Endodermal cell (in vitro differentiated cells): ENCODE results near the gene PDZD4. TPM values are rescaled to one million over a fixed set of nuclear protein-coding genes. Genes with fewer than 3 reads are reported as not detected.

Source experiments
- DNase-seq: peaks from one replicate; pipeline ENCODE4 v3.0.0-alpha.2; 2017
- H3K27ac ChIP-seq: 2 replicates; pipeline ENCODE4 v1.5.1; 2013; ENCODE audit warnings: mild to moderate bottlenecking, low read depth, low read length, moderate library complexity
- H3K27me3 ChIP-seq: 2 replicates; pipeline ENCODE4 v1.6.1; 2013; ENCODE audit warnings: mild to moderate bottlenecking, low read length, moderate library complexity; ENCODE audit not compliant: insufficient read depth, control insufficient read depth, poor library complexity, severe bottlenecking
- H3K36me3 ChIP-seq: 2 replicates; pipeline ENCODE4 v1.7.0; 2013; ENCODE audit warnings: mild to moderate bottlenecking, low read length, moderate library complexity; ENCODE audit not compliant: control insufficient read depth, insufficient read depth
- H3K4me1 ChIP-seq: one replicate; pipeline ENCODE4 v1.7.0; 2013; ENCODE audit warnings: low read length; ENCODE audit not compliant: control insufficient read depth, insufficient read depth
- H3K4me3 ChIP-seq: 2 replicates; pipeline ENCODE4 v1.5.1; 2013; ENCODE audit warnings: mild to moderate bottlenecking, low read length, moderate library complexity
- H3K9ac ChIP-seq: 2 replicates; pipeline ENCODE4 v1.6.1; 2013; ENCODE audit warnings: mild to moderate bottlenecking, low read length, moderate library complexity; ENCODE audit not compliant: poor library complexity, severe bottlenecking; ENCODE audit errors: extremely low read depth
- H3K9me3 ChIP-seq: 2 replicates; pipeline ENCODE4 v1.6.1; 2013; ENCODE audit warnings: mild to moderate bottlenecking, low read length, moderate library complexity; ENCODE audit not compliant: control insufficient read depth
- H3K27ac Mint-ChIP-seq: 2 replicates; pipeline ENCODE4 v1.8.0; 2020; ENCODE audit warnings: mixed read lengths
- H3K27me3 Mint-ChIP-seq: 2 replicates; pipeline ENCODE4 v1.8.0; 2021; ENCODE audit warnings: mild to moderate bottlenecking, mixed read lengths; ENCODE audit not compliant: insufficient read depth
- H3K36me3 Mint-ChIP-seq: 2 replicates; pipeline ENCODE4 v1.8.0; 2020; ENCODE audit warnings: low read depth, mixed read lengths
- H3K4me1 Mint-ChIP-seq: 2 replicates; pipeline ENCODE4 v1.8.0; 2020; ENCODE audit warnings: mixed read lengths
- H3K4me3 Mint-ChIP-seq: 2 replicates; pipeline ENCODE4 v1.8.0; 2020; ENCODE audit warnings: mild to moderate bottlenecking, moderate library complexity, mixed read lengths
- H3K9me3 Mint-ChIP-seq: 2 replicates; pipeline ENCODE4 v1.8.0; 2020; ENCODE audit warnings: mild to moderate bottlenecking, mixed read lengths
- CTCF ChIP-seq: fragments of 200-600 bp; sonication (generic); conservative IDR thresholded peaks from 2 replicates; pipeline ENCODE4 v1.5.0; 2021; ENCODE audit warnings: antibody characterized with exemption, mild to moderate bottlenecking
- WGBS, 2 experiments: methylation state at CpG; one replicate each; pipeline versions ENCODE4 v1.1.5 to v1.1.7; 2013; ENCODE audit warnings: missing lambda C conversion rate in 2 of 2, mixed read lengths in 1 of 2; ENCODE audit not compliant: insufficient coverage in 1 of 2, insufficient read length in 1 of 2; 5-methylcytosine and 5-hydroxymethylcytosine counted together
- long read RNA-seq, 4 experiments: library from polyadenylated mRNA in 2 of 4; library from RNA in 1 of 4; library from capped mRNA in 1 of 4; stranded (forward) in 3 of 4; unstranded in 1 of 4; transcript quantifications; one replicate each; pipeline ENCODE4 v2.0.0, GENCODE V29; 2020 to 2021; ENCODE audit warnings: inconsistent platforms in 1 of 4
- polyA plus RNA-seq, 2 experiments: library from polyadenylated mRNA; stranded (reverse); fragments of 50-300 nt; gene quantifications; one replicate each; pipeline ENCODE4 v1.2.3, GENCODE V29; 2013
- total RNA-seq, 2 donors: library from RNA; stranded (reverse); fragmentation: NEBNext Ultra II Directional in 1 of 2; extraction: Animal tissue kit (Norgen Biotek cat#: 25700) in 1 of 2; gene quantifications; 2 replicates in 1 of 2; 3 replicates in 1 of 2; pipeline ENCODE4 v1.2.1, GENCODE V29; 2021

Gene PDZD4
- total RNA-seq, result 10 to 100 TPM; 30.1 to 68.3 TPM
- 62.3 TPM for polyA plus RNA-seq (2013, experiment 1 of 2)
- polyA plus RNA-seq (2013, experiment 2 of 2), result 55.6 TPM
- long read RNA-seq, experiment 1, partial matches to known transcripts, result 1 of 16 reads
- long read RNA-seq, experiment 1, other reads (novel, unspliced or antisense), result 14 of 16 reads
- long read RNA-seq, experiment 2, partial matches to known transcripts, result 0 of 3 reads
- long read RNA-seq, experiment 2, other reads (novel, unspliced or antisense), result 1 of 3 reads
- long read RNA-seq, experiment 3, partial matches to known transcripts, result 0 of 4 reads
- long read RNA-seq, experiment 3, other reads (novel, unspliced or antisense), result 3 of 4 reads
- long read RNA-seq, experiment 4, result 0 reads

- peaks cover 12% of the 10 kb centered on the region for H3K4me1 Mint-ChIP-seq
- Histone ChIP-seq H3K27me3 (no peaks in the 10 kb centered on the region), H3K27ac (no peak within 1 kb of the TSS), H3K4me3 (peak within 1 kb of the TSS; percentile 76), H3K9ac (peak within 1 kb of the TSS; percentile 20), H3K36me3 (no peaks in the 10 kb centered on the region), H3K4me1 (no peaks in the 10 kb centered on the region), H3K9me3 (no peaks in the 10 kb centered on the region)
- DNase-seq, result peak; percentile 80
- WGBS, 2 experiments, result 0% methylated on average over 86 of the region's 97 CpGs; no CpG with 5 or more reads in 1 of the 2 experiments
- H3K9me3 Mint-ChIP-seq, result peaks cover 57% of the 10 kb centered on the region
- peaks cover 6% of the 10 kb centered on the region for H3K27me3 Mint-ChIP-seq
- H3K36me3 Mint-ChIP-seq, result peaks cover 5% of the 10 kb centered on the region
- no peak for TF ChIP-seq CTCF
- peak within 1 kb of the TSS; percentile 69 for H3K4me3 Mint-ChIP-seq
- H3K27ac Mint-ChIP-seq, result no peak within 1 kb of the TSS
These were observed at the start of gene PDZD4 for GRCh38 chrX:153829799-153830639. PDZD4 (minus strand) TSS chrX:153830544; CDS start chrX:153830298, 246 bp downstream.

- H3K4me1 ChIP-seq, result peaks cover 3% of the 10 kb centered on the region
- H3K9ac ChIP-seq, result no peak overlapping the region
- Mint-ChIP-seq H3K9me3 (peaks cover 45% of the 10 kb centered on the region), H3K27ac (peak overlapping the region; percentile 86), H3K4me1 (peaks cover 30% of the 10 kb centered on the region), H3K27me3 (no peaks in the 10 kb centered on the region), H3K36me3 (no peaks in the 10 kb centered on the region), H3K4me3 (peak overlapping the region; percentile 49)
- H3K9me3 ChIP-seq, result no peaks in the 10 kb centered on the region
- H3K36me3 ChIP-seq, result no peaks in the 10 kb centered on the region
- H3K27ac ChIP-seq, result peak overlapping the region; percentile 91
- 69 to 100% methylated on average over 1 to 11 of the region's 12 CpGs for WGBS, 2 experiments
- H3K4me3 ChIP-seq, result no peak overlapping the region
- DNase-seq, result no peak
- no peak for TF ChIP-seq CTCF
- no peaks in the 10 kb centered on the region for H3K27me3 ChIP-seq
These were observed 49.5 kb upstream of the PDZD4 start for GRCh38 chrX:153879741-153880439.

GRCh38 chrX:153878969-153879653 lies 48.8 kb upstream of the PDZD4 start:
- no peaks in the 10 kb centered on the region for H3K27me3 Mint-ChIP-seq
- peak overlapping the region; percentile 91 for H3K27ac ChIP-seq
- no peak for TF ChIP-seq CTCF
- peaks cover 27% of the 10 kb centered on the region for H3K4me1 Mint-ChIP-seq
- H3K4me3 ChIP-seq, result peak overlapping the region; percentile 66
- H3K36me3 ChIP-seq, result no peaks in the 10 kb centered on the region
- H3K9me3 Mint-ChIP-seq, result peaks cover 49% of the 10 kb centered on the region
- H3K36me3 Mint-ChIP-seq, result no peaks in the 10 kb centered on the region
- H3K27ac Mint-ChIP-seq, result peak overlapping the region; percentile 86
- WGBS, 2 experiments, result 0 to 6% methylated on average over 3 to 20 of the region's 28 CpGs
- peaks cover 3% of the 10 kb centered on the region for H3K4me1 ChIP-seq
- no peaks in the 10 kb centered on the region for H3K27me3 ChIP-seq
- peak; percentile 93 for DNase-seq
- H3K9ac ChIP-seq, result no peak overlapping the region
- H3K4me3 Mint-ChIP-seq, result peak overlapping the region; percentile 49
- no peaks in the 10 kb centered on the region for H3K9me3 ChIP-seq
